Ectodermal cell (in vitro differentiated cells): Measurements from ENCODE around the gene CORO6.

ENCODE experiments used
- H3K27ac ChIP-seq: 2 replicates; pipeline ENCODE4 v1.7.0; 2013; ENCODE audit warnings: mild to moderate bottlenecking, low read depth, low read length; ENCODE audit not compliant: insufficient read depth, poor library complexity, severe bottlenecking
- H3K27me3 ChIP-seq: 2 replicates; pipeline ENCODE4 v1.7.0; 2013; ENCODE audit warnings: mild to moderate bottlenecking, low read length; ENCODE audit not compliant: insufficient read depth, control insufficient read depth, poor library complexity, severe bottlenecking
- H3K36me3 ChIP-seq: one replicate; pipeline ENCODE4 v1.7.0; 2013; ENCODE audit warnings: low read length; ENCODE audit not compliant: control insufficient read depth, insufficient read depth
- H3K4me1 ChIP-seq: one replicate; pipeline ENCODE4 v1.7.0; 2013; ENCODE audit warnings: low read length; ENCODE audit not compliant: control insufficient read depth, insufficient read depth
- H3K4me3 ChIP-seq: 2 replicates; pipeline ENCODE4 v1.7.0; 2013; ENCODE audit warnings: low read depth, low read length, control low read depth; ENCODE audit not compliant: insufficient read depth
- H3K9me3 ChIP-seq: 2 replicates; pipeline ENCODE4 v1.7.0; 2013; ENCODE audit warnings: mild to moderate bottlenecking, low read length, moderate library complexity; ENCODE audit not compliant: control insufficient read depth
- WGBS, 2 experiments: methylation state at CpG; one replicate each; pipeline ENCODE4 v1.1.7; 2013; ENCODE audit warnings: missing lambda C conversion rate in 2 of 2; 5-methylcytosine and 5-hydroxymethylcytosine counted together

Gene CORO6

DNA sequence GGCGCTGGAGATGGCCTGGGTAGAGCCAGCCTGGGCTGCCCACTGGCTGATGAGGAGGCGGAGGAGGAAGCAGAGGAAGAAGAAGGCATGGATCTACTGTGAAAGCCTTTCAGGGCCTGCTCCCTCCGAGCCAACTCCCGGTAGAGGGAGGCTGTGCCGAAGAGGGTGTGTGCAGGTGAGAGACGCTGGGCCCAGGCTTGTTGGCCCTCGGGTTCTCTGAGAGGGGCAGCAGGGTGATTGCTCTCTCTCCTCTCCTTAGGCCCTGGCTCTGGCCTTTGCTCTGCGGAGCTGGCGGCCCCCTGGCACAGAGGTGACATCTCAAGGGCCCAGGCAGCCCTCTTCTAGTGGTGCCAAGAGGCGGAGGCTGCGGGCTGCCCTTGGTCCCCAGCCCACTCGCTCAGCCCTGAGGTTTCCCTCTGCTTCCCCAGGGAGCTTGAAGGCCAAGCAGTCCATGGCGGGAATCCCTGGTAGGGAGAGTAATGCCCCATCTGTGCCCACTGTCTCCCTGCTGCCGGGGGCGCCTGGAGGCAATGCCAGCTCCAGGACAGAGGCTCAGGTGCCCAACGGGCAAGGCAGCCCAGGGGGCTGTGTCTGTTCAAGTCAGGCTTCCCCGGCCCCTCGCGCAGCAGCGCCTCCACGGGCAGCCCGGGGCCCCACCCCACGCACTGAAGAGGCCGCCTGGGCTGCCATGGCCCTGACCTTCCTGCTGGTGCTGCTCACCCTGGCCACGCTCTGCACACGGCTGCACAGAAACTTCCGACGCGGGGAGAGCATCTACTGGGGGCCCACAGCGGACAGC is 50.6 kb downstream of the CORO6 start:
- Histone ChIP-seq H3K27me3 (peaks cover 31% of the 10 kb centered on the region), H3K36me3 (peaks cover 21% of the 10 kb centered on the region), H3K27ac (no peak overlapping the region), H3K9me3 (no peaks in the 10 kb centered on the region), H3K4me3 (no peak overlapping the region), H3K4me1 (peaks cover 9% of the 10 kb centered on the region)
- 73 to 76% methylated on average over 30 of the region's 30 CpGs for WGBS, 2 experiments

DNA sequence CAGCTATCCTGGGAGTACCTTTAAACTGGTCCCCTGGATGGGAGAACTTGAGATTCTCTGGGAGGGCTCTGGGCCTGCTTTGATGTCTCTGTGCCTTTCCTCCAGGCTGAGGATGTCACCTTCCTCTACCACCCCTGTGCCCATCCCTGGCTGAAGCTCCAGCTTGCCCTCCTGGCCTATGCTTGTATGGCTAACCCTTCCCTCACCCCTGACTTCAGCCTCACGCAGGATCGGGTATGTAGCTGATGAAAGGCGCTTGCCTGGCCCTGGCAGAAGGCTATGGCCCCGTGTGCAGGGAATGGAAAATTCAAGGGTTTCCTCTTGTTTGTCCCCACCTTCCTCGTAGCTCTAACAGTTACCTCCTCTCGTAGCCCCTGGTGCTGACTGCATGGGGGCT is 51.2 kb downstream of the CORO6 start:
- Histone ChIP-seq H3K4me3 (no peak overlapping the region), H3K36me3 (peaks cover 17% of the 10 kb centered on the region), H3K4me1 (peaks cover 9% of the 10 kb centered on the region), H3K27me3 (peaks cover 37% of the 10 kb centered on the region), H3K27ac (no peak overlapping the region), H3K9me3 (no peaks in the 10 kb centered on the region)
- 91 to 92% methylated on average over 6 of the region's 6 CpGs for WGBS, 2 experiments

- no peak overlapping the region for H3K4me3 ChIP-seq
- peaks cover 9% of the 10 kb centered on the region for H3K4me1 ChIP-seq
- peaks cover 8% of the 10 kb centered on the region for H3K36me3 ChIP-seq
- H3K9me3 ChIP-seq = no peaks in the 10 kb centered on the region
- no peak overlapping the region for H3K27ac ChIP-seq
- 94 to 95% methylated on average over 7 of the region's 7 CpGs for WGBS, 2 experiments
- peaks cover 46% of the 10 kb centered on the region for H3K27me3 ChIP-seq
Measured at GRCh38 chr17:29570521-29570920, 52.2 kb downstream of the CORO6 start.

DNA sequence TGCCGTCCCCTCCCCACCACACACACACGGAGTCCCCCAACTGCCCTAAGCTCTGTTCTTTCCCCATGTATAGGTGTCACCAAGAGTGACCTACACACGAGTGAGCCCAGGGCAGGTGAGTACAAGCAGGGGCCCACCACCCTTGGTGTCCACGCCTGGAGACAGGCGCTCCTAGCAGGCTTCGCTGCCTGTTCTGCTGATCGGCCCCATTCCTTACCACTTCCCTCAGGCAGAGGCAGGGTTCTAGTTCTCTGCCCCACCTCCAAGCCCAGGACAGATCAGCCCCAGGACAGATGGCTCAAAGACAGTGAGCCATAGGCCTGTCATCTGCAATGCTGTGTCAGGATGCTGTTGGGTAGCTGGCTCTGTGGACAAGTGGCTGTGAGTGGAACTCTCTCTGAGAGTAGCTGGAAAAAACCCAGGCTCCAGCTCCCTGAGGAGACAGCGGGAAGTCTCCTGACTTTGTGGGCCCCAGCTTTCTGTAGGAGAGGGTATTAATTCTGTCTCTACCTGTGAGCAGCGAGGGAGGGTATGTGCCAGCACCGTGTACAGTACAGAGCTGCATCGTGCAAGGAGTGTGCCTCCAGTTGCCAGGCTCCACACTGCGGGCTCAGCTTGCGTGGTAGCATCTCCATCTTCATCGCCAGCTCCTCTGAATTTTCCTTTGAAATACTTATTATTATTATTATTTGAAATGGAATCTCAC is 53.3 kb downstream of the CORO6 start:
- 70 to 72% methylated on average over 13 to 14 of the region's 14 CpGs for WGBS, 2 experiments
- Histone ChIP-seq H3K4me3 (peak overlapping the region; percentile 87), H3K27me3 (peaks cover 58% of the 10 kb centered on the region), H3K27ac (no peak overlapping the region), H3K4me1 (peaks cover 9% of the 10 kb centered on the region), H3K36me3 (peaks cover 5% of the 10 kb centered on the region), H3K9me3 (no peaks in the 10 kb centered on the region)

DNA sequence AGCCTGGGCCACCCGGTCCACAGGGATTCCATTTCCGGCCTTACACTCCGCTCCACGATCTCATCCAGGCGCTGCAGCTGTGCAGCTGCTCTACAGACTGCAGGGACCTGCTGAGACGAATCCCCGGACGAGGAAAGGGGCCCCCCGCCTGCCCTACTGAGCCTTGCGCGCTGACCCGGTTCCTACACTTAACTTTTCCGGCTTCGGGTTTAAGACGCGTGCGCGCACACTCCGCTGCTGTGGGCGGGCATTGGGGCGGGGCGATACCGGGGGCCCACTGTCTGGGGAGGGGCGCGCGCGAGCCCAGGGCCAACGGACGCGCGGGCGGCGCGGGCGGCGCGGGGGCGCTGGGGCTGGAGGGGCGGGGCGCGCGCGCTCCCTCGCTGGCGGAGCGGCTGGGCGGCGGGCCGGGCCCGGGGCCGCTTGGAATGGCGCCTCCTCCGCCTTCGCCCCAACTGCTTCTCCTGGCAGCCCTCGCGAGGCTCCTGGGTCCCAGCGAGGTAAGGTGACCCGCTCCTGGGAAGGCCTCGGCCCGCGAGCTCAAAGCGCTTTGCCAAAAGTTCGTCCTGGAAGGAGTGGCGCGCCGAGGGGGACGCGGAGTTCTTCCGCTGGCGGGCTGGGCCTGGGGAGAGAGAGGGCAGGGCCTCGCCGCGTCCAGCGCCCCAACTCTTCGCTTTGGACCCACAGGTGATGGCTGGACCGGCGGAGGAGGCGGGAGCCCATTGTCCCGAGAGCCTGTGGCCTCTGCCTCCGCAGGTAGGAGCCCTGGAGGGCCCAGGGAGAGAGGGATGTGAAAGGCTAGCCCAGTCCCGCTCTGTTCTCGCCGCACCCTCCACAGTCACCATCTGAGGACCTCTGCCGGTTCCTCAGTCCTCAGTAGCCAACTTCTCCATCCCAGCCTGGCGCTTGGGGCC is 54.1 kb downstream of the CORO6 start, which contains the start of gene TP53I13:
TSS of gene TP53I13 (plus strand) at position 371 of the 914 bp plus-strand sequence. CDS start at position 429, 58 bp downstream.
- peak within 1 kb of the TSS; percentile 16 for H3K27ac ChIP-seq
- peaks cover 65% of the 10 kb centered on the region for H3K27me3 ChIP-seq
- H3K4me3 ChIP-seq = peak within 1 kb of the TSS; percentile 87
- no peaks in the 10 kb centered on the region for H3K9me3 ChIP-seq
- peaks cover 9% of the 10 kb centered on the region for H3K4me1 ChIP-seq
- 1% methylated on average over 85 of the region's 85 CpGs for WGBS, 2 experiments
- H3K36me3 ChIP-seq = no peaks in the 10 kb centered on the region

DNA sequence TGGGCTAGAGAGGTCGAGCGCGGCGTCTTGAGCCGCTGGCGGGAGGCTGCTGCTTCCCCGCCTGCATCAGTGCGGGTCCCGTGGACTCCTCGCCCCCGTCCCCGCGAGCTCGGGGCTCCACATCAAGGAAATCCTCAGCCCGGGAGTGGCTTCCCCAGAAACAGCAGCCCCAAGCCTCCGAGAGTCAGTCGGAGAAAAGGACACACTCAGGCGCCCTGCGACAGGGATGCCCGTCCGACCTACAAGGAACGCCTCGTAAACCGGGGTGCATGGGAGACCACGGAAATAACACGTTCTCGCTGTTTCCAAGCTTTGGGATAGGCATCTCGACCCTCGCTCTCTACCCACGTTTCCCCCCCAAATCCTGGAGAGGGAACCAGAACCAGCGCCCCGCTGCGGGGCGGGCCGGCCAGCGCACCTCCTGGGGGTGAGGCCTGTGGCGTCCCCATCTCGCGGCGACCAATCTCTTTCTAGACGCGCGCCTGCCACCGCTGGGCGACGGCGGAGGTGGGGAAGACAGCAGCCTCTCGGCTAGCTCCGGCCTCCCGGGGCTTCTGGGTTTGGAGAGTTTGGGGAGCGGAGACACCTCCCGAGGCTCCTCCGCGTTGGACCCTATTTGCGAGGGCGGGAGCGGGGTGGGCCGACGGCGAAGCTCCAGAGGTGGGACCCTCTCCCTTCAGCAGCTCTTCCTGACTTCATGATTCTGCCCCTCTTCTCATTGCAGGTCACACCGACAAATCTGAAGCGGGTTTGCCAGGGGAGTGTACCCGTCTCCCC is 55.0 kb downstream of the CORO6 start:
- Histone ChIP-seq H3K4me1 (peaks cover 9% of the 10 kb centered on the region), H3K27me3 (peaks cover 65% of the 10 kb centered on the region), H3K4me3 (peak overlapping the region; percentile 87), H3K27ac (no peak overlapping the region), H3K9me3 (no peaks in the 10 kb centered on the region), H3K36me3 (no peaks in the 10 kb centered on the region)
- 1% methylated on average over 63 of the region's 63 CpGs for WGBS, 2 experiments

DNA sequence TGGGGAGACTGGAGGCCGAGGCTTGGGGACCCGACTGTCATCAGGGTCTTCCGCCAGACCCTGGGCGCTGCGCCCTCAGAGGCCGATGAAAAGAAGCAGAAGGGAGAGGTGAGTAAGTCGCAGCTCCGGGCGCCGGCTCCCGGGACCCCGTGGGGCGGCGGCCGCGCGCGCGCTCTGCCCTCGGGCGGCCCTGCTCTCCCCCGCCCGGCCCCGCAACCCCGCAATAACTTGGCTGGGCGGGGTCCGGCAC is 55.5 kb downstream of the CORO6 start:
- Histone ChIP-seq H3K4me3 (peak overlapping the region; percentile 87), H3K9me3 (no peaks in the 10 kb centered on the region), H3K27ac (no peak overlapping the region), H3K27me3 (peaks cover 61% of the 10 kb centered on the region), H3K36me3 (no peaks in the 10 kb centered on the region), H3K4me1 (peaks cover 9% of the 10 kb centered on the region)
- WGBS, 2 experiments = 1% methylated on average over 27 of the region's 27 CpGs

DNA sequence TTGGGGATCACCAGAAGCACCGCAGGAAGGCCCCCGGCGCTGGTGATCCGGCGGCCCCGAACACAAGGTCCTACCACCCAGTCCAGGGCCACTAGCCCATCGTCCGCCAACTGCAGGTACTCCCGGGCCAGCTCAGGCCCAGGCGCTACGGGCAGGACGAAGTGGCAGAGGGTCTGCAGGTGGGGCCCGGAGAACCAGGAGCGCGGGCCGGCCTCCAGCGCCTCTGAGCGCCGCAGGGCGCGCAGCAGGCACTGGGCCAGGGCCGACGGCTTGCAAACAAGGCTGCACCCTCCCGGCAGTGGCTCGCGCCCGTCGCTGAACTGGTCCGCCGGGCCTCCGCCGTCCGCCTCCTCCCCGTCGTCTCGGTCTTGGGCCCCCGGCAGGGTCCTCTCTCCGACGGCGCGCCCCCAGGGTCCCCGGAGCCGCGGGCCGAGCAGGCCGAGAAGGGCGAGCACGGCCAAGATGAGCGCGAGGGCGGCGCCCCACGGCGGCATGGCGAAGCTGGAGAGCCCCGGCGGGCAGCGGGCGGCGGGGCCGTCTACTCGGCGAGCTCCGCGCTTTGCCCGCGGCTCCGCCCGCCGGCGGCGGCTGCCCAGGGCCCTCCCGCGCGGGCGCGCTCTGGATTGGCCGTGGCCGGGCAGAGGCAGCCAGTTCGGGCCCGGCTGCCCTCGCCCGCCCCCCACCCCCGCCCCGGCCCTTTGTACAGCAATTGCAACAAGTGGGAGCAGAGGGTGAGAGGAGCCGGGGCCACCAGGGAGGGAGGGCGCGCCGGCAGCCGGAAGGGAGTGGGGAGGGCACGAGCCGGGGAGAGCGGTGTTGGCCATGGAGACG is 56.0 kb downstream of the CORO6 start, which contains the start of gene ABHD15:
TSS of gene ABHD15 (minus strand) at position 565 of the 831 bp plus-strand sequence. CDS start at position 494, 71 bp downstream.
- Histone ChIP-seq H3K27me3 (peaks cover 56% of the 10 kb centered on the region), H3K4me3 (peak within 1 kb of the TSS; percentile 87), H3K27ac (no peak within 1 kb of the TSS), H3K36me3 (no peaks in the 10 kb centered on the region), H3K4me1 (peaks cover 9% of the 10 kb centered on the region), H3K9me3 (no peaks in the 10 kb centered on the region)
- 2% methylated on average over 94 of the region's 94 CpGs for WGBS, 2 experiments
